ENCODE measurements around the gene CFAP141.
"Not testable (repeated sequence)": the region's sequence is repeated elsewhere in the genome, so short reads cannot be mapped to it uniquely, and the experiment has no call there.

Gene CFAP141

DNA sequence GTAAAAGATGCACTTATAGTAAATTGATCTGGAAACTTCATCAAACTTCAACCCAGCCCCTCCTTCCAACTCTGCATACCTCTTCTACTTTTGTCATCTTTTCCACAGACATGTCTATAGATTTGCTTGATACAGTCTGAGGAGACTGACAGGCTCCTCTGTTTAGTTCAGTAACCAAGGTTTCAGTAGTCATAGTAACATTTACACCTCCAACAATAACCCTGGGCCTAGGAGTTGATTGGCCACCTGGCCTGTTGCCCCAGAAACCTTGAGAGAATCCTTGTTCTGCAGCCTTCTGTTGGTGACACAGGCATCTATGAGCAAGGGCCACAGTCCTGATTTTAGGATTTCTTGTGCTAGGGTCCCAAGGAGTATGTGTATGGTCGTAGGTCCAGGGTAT is at the start of gene CFAP141:
CFAP141 (minus strand) TSS at position 138 of the 400 bp plus-strand sequence; CDS start at position 112, 26 bp downstream.
- DNase-seq (ENCODE audit: low read depth) = no peak

DNA sequence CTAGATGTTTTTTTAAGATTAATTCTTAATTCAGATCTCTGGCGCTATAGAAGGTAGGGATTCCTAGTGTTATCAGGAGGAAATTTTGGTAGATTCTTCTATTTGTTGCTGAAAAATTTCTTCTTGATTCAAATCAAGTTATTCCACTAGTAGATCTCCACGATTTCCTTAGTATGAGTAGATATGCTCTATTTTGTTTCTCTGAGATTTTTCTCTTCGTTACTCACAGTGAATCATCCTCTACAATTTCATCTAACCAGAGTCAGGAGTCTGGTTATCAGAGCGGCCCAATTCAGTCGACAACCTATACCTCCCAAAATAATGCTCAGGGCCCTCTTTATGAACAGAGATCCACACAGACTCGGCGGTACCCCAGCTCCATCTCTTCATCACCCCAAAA is 47.5 kb upstream of the CFAP141 start:
- DNase-seq (ENCODE audit: low read depth) = no peak

DNA sequence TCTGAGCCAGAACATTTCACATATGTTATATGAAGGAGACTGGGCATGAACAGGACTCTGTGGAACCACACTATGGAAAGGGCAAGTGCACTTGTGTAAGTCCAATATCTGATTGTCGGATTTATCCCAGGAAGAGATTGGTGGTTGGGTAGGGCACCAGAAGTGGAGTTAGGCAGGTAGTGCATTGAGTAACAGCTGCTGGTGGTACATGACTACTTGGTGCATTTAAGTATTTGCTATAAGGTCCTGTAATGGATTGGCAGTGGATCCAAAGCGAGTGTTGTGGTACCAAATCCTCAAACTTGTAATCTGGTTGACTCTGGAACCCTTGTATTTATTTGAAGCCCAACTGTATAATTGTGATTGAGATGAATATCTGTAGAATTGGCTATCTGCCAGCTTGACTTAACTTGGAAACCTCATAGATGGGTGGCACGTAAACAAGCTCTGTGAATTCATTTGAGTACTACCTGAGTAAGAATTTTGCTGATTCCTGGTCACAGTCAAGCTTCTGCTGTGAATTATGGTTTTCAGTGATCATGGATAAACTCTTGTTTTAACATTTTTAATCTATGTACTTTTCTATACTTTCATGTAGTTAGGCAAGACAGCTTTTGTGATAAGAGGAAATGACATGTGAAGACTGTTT is 35.7 kb upstream of the CFAP141 start:
- no peak for DNase-seq (ENCODE audit: low read depth)

DNA sequence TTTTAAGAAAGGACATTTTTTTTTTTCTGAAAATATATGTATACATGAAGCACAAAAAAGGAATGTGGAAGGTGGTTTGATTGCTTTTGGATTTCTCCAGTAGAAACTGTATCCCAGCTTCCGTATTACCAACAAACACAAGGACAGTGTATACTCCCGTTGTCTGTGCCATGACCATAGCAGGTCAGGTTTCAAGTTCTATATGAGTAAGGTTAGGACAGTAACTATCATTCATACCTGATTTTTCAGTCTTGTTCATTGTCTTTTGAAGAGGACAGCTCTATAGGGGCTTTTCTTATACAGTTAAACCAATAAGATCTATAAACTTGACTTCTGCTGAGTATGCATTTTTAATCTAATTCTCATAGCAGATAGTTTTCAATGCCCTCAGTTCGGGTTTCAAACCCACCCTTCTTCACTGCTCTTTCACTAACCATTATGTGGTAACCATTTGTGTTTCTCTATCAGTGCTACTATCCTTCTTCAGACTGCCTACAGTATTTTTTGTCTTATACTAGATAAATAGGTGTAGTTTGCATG is 34.2 kb upstream of the CFAP141 start:
- no peak for DNase-seq (ENCODE audit: low read depth)

DNA sequence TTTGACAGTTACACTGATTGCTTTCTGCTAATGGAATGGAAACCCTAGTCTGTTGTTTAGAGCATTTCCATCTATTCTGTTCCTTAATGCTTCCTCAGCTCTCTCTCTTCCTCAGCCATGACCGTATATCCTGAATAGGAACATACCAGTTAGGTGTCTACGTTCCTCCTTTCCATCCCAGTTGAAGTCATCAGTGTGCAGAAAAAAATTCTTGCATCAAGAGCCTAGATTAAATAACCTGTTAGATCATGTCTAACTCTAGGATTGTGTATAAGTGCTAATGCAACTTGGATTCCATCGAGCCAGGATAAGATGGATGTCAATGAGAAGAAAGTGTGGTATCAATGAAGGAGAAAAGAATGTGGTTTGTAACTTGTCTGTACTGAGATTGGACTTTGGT is 33.4 kb upstream of the CFAP141 start:
- DNase-seq (ENCODE audit: low read depth) = no peak

DNA sequence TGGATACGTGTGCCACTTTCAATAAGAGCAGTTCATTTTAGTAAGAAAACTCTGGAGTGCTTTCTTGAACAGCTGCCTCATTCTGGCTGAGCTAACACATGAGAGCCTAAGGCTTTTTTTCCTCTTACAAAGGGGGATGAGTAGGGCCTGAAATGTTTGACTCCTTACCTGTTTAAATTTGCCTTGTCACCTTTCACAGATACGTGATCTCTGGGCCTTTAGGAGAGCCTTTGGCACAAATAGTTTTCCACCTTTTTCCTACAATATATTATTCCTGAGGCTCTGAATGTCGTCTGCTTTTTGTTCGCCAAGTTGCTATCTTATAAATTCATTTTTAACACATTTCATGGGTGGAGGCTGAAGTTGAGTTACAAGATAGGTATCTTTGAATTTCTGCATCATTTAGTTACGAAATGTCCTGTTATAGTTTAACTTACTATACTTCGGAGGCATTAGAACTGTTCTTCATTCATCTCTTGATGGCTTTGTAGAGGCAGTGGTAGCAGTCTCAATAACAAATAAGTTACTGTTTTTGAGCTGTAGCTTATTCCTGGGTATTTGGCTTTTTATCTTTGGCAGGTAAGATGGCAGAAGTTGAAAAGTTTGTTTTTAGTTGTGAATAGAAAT is 31.9 kb upstream of the CFAP141 start:
- no peak for DNase-seq (ENCODE audit: low read depth)

DNA sequence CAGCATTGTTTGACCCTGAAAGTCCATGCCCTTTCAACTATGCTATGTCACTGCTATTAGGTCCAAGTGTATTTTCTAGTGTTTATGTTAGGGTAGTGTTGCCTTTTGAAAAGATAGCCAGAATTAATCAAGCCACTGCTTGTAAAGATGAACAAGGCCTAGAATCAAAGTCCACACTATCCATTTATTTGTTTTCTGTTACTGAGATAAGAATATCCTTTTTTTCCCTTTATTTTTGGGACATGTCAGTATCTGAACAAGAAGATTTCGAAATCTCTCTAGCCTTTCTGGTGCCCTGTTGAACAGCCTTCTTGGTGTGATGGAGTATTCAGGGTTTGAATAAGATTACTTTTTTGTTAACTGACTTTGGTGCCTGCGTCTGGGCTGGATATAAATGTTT is 31.3 kb upstream of the CFAP141 start:
- DNase-seq (ENCODE audit: low read depth) = no peak

DNA sequence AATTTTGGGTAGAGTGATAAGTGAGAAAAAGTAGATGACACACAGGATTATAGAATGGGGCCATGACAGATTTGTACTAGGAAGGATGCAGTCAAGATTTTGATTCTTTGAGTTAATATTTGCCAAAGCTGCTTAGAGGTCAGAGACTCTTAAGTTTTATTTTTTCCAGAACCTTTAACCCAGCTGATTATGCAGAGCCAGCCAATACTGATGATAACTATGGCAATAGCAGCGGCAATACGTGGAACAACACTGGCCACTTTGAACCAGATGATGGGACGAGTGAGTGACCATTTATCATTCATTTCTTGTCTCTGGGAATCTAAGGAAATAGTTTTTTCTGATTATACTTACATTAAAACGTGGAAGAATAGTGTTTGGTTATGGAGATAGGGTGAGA is 30.7 kb upstream of the CFAP141 start:
- DNase-seq (ENCODE audit: low read depth) = no peak

DNA sequence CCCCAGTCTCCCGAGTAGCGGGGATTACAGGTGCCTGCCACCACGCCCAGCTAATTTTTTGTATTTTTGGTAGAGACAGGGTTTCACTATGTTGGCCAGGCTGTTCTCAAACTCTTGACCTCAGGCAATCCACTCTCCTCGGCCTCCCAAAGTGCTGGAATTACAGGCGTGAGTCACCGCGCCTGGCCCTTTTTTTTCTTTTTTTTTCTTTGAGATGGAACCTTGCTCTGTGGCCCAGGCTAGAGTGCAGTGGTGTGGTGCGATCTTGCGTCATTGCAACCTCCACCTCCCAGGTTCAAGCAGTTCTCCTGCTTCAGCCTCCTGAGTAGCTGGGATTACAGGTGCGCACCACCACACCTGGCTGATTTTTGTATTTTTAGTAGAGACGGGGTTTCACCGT is 27.0 kb upstream of the CFAP141 start:
- DNase-seq (ENCODE audit: low read depth) = not testable (repeated sequence)

DNA sequence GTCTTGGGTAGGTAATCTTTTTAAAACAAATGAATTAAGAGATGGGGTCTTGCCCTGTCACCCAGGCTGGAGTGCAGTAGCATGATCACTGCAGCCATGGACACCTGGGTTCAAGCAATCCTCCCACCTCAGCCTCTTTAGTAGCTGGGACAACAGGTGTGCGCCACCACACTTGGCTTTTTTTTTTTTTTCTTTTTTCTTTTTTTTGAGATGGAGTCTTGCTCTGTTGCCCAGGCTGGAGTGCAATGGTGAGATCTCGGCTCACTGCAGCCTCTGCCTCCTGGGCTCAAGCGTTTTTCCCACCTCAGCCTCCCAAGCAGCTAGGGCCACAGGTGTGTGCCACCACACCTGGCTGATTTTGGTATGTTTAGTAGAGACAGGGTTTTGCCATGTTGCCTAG is 25.0 kb upstream of the CFAP141 start:
- DNase-seq (ENCODE audit: low read depth) = not testable (repeated sequence)

DNA sequence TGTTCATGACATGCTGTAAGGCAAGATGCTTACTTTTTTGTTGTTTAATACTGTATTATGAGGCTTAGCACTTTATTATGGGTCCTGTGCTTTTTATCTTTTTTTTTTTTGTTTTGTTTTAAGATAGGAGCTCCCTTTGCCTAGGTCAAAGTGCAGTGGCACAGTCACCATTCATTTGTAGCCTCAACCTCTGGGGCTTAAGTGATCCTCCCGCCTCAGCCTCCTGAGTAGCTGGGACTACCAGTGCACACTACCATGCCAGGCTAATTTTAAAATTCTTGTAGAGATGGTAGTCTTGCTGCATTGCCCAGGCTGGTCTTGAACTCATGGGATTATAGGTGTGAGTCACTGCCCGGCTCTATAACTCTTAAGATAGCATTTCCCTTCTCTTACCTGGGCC is 19.2 kb upstream of the CFAP141 start:
- DNase-seq (ENCODE audit: low read depth) = no peak

DNA sequence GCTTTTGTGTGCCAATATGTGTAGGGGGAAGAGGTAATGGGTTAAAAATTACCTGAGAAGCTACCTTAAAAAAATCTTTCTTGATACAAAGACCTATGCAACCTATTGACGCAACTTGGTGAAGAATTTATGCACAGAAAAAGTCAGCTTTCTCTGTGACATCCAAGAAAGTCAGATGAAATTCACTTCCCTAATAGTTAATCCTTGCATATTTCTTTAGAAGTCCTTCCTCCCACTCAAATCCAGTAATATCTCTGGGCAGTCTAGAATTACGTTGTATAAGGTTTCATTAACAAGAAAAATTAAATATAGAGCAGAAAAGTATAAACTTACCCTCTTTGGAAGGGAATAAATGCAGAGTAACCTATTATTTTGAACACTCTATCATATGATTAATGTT is 17.5 kb upstream of the CFAP141 start:
- DNase-seq (ENCODE audit: low read depth) = no peak

DNA sequence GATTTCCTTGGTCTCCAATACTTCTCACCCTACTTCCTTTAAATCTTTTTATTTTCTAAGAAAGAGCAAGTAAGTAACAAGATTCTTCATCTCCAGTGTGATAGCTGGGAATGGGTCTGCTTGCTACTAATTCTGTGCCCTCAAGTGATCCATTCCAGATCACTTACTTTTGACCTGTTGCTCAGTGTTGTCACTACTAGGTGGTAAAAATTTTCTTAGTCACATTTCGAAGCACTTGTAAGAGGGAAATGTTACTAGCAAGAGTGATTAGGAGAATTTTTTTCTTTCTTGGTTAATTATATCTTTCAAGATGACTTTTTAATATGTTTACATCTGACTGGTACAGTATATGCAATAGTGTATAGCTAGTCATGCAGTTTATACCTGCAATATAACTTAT is 16.8 kb upstream of the CFAP141 start:
- DNase-seq (ENCODE audit: low read depth) = no peak

DNA sequence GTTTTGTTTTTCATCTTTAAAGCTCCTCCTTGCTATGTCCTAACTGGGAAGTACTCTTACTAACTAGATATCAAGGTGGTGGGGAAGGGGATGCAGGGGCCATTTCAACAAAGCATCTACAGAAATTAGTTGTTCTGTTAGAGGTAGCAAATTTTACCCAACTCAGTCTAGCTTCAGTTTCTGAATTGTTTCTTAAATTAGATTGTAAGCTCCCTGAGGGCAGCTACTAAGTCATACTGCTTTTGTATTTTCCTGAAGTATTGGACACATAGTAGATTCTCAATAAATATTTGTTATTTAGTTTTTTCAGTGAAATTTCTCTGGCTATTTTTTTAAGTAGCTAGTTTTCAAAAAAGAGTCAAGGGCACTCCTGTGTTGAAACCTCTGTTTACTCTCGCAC is 16.4 kb upstream of the CFAP141 start:
- no peak for DNase-seq (ENCODE audit: low read depth)

DNA sequence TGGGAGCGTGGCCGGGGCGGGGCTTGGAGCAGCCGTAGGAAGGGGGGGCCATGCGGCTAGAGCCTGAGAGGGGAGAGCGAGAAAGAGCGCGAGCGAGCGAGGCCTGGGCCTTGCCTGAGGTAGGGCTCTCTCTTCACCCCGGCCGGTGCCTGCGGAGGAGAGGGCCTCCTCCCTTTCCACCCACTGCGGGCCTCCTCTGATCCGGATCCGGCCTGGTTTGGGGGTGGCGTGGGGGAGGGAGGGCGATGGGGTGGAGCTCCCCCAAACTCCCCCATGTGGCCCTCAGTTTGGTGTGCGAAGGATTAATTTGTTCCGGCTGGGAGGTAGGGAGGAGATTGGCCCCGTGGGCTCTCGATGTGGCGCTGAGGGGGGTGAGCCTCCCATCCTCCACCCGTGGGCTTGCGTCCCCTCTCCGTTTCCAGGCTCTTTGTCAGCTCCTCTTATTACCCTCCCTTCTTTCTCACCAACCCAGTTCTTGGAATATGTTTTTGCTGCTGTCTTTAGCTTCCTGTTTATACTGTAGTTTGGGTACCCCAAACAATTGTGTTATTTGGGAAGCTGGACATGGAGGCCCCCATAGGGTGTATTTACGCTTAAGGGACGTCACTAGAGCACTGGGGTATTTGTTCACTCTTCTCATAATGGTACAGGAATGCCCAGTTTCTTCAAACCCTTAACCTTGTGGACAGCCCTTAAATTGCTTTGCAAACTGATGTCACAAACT is 15.3 kb upstream of the CFAP141 start:
- DNase-seq (ENCODE audit: low read depth) = no peak

DNA sequence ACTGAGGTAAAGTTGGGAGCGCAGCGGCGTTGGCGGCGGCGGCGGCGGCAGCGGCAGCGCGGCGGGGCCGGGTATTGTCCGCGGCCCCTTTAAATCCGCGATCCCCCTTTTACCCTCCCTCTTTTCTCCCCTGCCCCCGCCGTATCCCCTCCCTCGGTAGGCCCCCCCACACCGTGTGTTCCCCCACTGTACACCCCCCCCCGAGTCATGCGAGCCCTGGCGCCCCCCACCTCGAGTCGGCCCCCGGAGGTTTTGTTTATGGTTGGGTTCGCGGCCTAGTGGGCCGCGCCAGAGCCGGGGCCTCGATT is 14.8 kb upstream of the CFAP141 start:
- no peak for DNase-seq (ENCODE audit: low read depth)

DNA sequence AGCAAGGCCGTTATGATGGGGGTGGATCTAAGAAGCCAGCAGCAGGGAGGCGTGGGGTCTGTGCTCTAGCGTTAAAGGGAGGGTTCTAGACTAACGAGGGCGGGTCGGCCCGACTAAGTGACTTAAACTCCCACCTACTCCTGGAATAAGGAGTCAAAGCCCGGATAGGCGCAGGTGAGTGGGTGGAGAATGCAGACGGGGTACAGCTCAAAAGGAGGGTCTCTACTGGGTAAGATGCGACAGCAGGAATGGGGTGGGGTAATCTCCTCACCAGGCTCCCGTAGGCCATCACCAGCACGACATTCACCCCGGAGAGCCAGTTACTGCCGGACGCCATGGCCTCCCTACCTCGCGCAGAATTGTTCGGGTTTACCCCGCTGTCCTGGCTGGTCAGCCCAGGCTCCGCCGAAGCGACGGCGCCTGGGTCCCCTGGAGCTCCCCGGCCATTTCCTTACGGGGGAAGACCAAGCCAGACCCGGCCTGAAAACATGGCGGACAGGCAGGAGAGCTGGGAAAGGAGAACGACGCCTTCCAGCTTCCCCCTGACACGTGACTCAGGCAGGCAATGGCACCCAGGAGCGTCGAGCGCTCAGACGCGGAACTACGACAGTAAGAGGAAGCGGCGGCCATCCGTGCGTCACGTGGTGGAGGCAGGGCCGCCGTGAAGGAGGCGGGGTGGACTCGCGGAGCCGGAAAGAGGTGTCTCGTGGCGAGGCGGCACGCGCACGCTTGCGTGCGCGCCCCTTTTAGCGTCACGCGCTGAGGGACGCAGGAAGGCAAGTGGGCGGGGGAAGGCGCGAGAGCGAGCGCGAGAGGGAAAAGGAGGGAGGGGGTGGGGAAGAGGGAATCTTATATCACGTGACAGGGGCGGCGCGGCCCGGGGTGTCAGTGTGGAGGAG is 14.2 kb upstream of the CFAP141 start, which contains the start of gene UBAP2L:
UBAP2L (plus strand) TSS at position 885 of the 899 bp plus-strand sequence. CDS start 4,169 bp downstream, outside the sequence.
- DNase-seq (ENCODE audit: low read depth) = peak; percentile 98

DNA sequence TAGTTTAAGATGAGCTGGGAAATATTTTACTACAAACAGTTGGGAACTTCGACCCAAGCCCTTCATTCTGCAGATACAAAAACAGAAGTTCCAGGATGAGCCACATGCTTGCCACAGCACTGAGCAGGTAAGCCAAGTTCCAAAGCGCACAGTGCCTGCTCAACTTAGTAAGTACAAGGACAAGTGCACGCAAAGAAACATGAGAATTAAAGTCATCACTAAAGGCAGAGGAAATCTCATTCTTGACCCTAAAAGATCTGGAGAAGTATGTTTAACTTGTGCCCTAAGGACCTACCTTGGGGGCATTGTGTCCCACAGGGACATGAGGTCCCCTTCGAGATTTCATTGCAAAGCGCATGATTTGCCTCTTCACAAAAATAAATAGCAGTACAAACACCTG is 13.4 kb upstream of the CFAP141 start:
- DNase-seq (ENCODE audit: low read depth) = no peak

DNA sequence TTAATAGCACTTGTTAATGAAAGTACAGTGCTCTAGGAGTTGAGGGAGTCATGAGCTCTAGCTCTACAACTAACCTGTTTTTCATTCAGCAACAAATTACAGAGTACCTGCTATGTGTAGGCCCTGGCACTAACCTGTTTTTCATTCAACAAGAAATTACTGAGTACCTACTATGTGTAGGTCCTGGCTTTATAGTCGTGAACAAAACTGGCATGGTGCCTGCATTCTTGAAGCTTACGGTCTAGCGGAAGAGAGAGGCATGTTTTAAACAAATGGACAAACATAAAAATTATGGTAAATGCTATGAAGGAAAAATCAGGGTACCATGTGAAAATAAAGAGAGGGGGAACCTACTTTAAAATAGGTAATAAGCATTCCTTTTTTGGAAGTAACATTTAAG is 12.4 kb upstream of the CFAP141 start:
- no peak for DNase-seq (ENCODE audit: low read depth)

DNA sequence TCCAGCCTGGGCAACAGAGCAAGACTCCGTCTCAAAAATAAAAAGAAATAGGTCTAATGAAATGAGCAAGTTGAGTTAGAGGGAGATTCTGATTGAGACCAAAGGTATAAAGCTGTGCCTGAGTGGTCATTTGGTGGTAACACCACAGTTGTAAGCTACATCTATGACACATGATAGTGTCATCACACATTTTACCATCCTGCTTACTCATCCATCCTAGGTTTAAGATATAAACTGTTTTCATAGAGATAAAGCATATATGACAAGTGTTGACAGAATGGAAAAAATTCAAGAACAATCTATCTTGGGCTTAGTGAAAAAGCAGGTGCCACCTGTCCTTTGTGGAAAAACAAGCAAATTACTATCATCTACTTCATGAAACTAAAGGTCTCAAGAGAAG is 7.1 kb upstream of the CFAP141 start:
- no peak for DNase-seq (ENCODE audit: low read depth)

DNA sequence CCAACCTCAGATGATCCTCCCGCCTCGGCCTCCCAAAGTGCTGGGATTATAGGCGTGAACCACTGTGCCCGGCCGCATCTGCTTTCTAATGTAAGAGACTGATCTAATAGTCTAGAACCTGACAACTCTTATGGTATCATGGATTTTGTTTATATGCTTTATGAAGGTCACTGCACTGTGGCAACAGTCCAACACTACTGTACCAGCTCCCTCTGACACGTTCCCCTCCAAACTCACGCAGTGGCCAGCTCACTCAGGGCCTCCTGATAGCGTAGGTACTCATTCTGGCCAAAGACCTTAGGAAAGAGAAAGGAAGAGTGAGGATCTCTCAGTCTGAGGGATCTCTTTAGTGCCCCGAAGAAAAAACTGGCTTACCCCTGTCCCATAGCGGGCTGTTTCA is 6.0 kb upstream of the CFAP141 start:
- DNase-seq (ENCODE audit: low read depth) = no peak

DNA sequence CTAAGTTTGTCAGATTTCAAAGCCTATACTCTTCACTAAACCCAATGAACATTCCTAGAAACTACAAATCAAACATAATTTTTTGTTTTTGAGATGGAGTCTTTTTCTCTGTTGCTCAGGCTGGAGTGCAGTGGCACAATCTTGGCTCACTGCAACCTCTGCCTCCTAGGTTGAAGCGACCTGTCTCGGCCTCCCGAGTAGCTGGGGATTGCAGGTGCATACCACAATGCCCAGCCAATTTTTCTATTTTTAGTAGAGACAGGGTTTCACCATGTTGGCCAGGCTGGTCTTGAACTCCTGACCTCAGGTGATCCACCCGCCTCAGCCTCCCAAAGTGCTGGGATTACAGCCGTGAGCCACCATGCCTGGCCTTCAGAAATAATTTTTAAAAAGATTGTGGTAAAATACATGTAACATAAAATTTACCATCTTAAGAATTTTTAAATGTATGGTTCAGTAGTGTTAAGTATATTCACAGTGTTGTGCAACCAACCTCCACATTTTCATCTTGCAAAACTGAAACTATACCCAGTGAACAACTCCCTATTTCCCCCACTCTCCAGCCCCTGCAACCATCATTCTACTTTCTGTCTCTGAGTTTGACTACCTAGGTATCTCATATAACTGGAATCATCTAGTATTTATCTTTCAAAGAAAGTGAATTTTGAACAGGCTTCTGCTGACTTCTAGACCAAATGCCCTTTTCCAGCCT is 2.7 kb upstream of the CFAP141 start:
- no peak for DNase-seq (ENCODE audit: low read depth)
